DOHH2 (cell line): ENCODE measurements around the gene CDHR1.
A peak's percentile ranks its signal among the peaks of the same experiment; 100 is the strongest.

ENCODE experiments used
- CTCF ChIP-seq: fragments of 200-600 bp; sonication (generic); IDR thresholded peaks from one replicate; pipeline ENCODE4 v1.5.1; 2014; ENCODE audit warnings: antibody characterized with exemption, mild to moderate bottlenecking, low read depth, low read length; ENCODE audit not compliant: poor library complexity, severe bottlenecking
- EZH2phosphoT487 ChIP-seq: fragments of 200-600 bp; sonication (generic); IDR thresholded peaks from 2 replicates; pipeline ENCODE4 v1.6.1; 2017; ENCODE audit warnings: borderline replicate concordance, mild to moderate bottlenecking, antibody characterized with exemption, low read length, moderate library complexity, mixed read lengths

- TF ChIP-seq CTCF, result peak; percentile 21
- TF ChIP-seq EZH2phosphoT487, result no peak
These were observed 63.1 kb downstream of the CDHR1 start for GRCh38 chr10:84257343-84258020.
